Activated CD8-positive, alpha-beta T cell treated with anti-CD3 and anti-CD28 coated beads, Interleukin-2, amount 10 ng/mL, durations not matched to agents 7 days and 5 days (primary cell): ENCODE measurements around the gene RAPGEF1. TPM values are rescaled to one million over a fixed set of nuclear protein-coding genes. Genes with fewer than 3 reads are reported as not detected.
A peak's percentile ranks its signal among the peaks of the same experiment; 100 is the strongest.
"Not testable (repeated sequence)": the region's sequence is repeated elsewhere in the genome, so short reads cannot be mapped to it uniquely, and the experiment has no call there.

Experiments
- ATAC-seq: fragments of 150-1000 bp; cut with Tn5 transposase; one replicate; pipeline ENCODE4 v1.10.0; 2021; ENCODE audit warnings: moderate library complexity
- CTCF ChIA-PET: fragments of 350-600 bp; sonication (Branson Sonifier 250); formaldehyde crosslinking; loops from one replicate; lab custom pipeline; 2021; ENCODE audit warnings: antibody characterized with exemption; lab: Charles Lee
- POLR2A ChIA-PET: fragments of 350-600 bp; sonication (Branson Sonifier 250); formaldehyde crosslinking; loops from one replicate; lab custom pipeline; 2021; ENCODE audit warnings: antibody characterized with exemption; lab: Charles Lee
- DNase-seq: peaks from one replicate; pipeline ENCODE4 v3.0.0-alpha.2; 2020
- H3K27ac Mint-ChIP-seq: one replicate; pipeline ENCODE4 v1.8.0; 2021; ENCODE audit warnings: mild to moderate bottlenecking, mixed read lengths
- H3K27me3 Mint-ChIP-seq: one replicate; pipeline ENCODE4 v1.8.0; 2021; ENCODE audit warnings: low read depth, mixed read lengths
- H3K36me3 Mint-ChIP-seq: one replicate; pipeline ENCODE4 v1.8.0; 2021; ENCODE audit warnings: low read depth, mixed read lengths
- H3K4me1 Mint-ChIP-seq: one replicate; pipeline ENCODE4 v1.8.0; 2021; ENCODE audit warnings: low read depth, mixed read lengths
- H3K4me3 Mint-ChIP-seq: one replicate; pipeline ENCODE4 v1.8.0; 2021; ENCODE audit warnings: mild to moderate bottlenecking, mixed read lengths
- H3K9me3 Mint-ChIP-seq: one replicate; pipeline ENCODE4 v1.8.0; 2022; ENCODE audit warnings: mixed read lengths; ENCODE audit not compliant: insufficient read depth
- total RNA-seq, 2 experiments: library from RNA; stranded (reverse); gene quantifications; one replicate each; pipeline ENCODE4 v1.2.3, GENCODE V29; 2021

Gene RAPGEF1
- total RNA-seq, 2 experiments from 2014 or later = 128 TPM

DNA sequence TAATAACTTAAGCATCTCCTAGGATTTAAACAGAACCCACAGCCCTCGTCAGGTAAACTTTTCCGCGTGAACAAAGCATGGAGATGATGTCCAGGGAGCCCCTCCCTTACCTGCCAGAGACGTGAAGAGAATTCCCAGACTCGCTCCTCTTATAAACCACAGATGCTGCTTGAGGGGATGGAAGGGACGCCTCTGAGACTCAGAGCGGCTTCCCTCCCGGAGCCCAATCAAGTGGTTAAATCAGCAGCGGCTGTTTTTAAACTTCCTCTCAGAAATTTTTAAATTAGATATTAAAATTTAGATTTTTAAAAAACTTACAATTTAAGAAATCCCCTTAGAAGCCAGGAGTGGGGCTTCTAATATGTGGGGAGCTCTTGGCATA is 71.8 kb downstream of the RAPGEF1 start:
- DNase-seq (no peak), ATAC-seq (peak; percentile 6)
- Mint-ChIP-seq H3K9me3 (no peaks in the 10 kb centered on the region), H3K27me3 (no peaks in the 10 kb centered on the region), H3K36me3 (peaks cover 27% of the 10 kb centered on the region), H3K4me3 (peak overlapping the region; percentile 56), H3K4me1 (peaks cover 76% of the 10 kb centered on the region), H3K27ac (peak overlapping the region; percentile 97)
- POLR2A ChIA-PET = interaction anchor here (0.6 to 3.7 kb wide), 13 partner anchors 9 to 543 kb away, joined by 3 to 37 read pairs (median 4); partner anchors contain the start of gene MED27
- CTCF ChIA-PET = interaction anchor here (0.6 to 5.5 kb wide), 11 partner anchors 10 to 82 kb away, joined by 3 to 37 read pairs (median 5); partner anchors contain the start of gene RAPGEF1

DNA sequence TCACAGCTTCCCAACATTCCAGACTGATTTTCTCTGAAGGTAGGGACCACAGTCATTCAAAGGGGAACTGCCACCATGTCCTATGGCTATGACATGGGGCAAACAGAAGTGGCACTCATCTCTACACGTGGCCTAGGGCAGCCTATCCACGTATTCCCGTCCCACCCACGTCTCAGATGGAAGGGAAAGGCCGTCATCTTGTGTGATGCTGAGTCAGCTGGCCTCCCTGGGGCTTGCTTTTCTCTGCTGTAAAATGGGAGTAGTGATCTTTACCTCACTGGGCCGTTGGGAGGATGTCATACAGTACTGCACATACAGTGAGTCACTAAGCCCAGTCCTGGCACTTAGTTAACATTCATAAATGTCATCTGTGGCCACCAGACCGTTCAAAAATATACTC is 72.3 kb downstream of the RAPGEF1 start:
- H3K4me3 Mint-ChIP-seq = peak overlapping the region; percentile 56

GRCh38 chr9:131666774-131667173 is 73.1 kb downstream of the RAPGEF1 start:
- peaks cover 29% of the 10 kb centered on the region for H3K36me3 Mint-ChIP-seq
- CTCF ChIA-PET = interaction anchor here (1.3 to 5.5 kb wide), 5 partner anchors 11 to 75 kb away, joined by 3 to 37 read pairs (median 5); no protein-coding TSS in a partner anchor
- POLR2A ChIA-PET = interaction anchor here (0.9 to 1.0 kb wide), 3 partner anchors 44 to 76 kb away, joined by 3 to 5 read pairs (median 3); no protein-coding TSS in a partner anchor
- ATAC-seq = no peak
- H3K4me1 Mint-ChIP-seq = peaks cover 73% of the 10 kb centered on the region
- no peak overlapping the region for H3K4me3 Mint-ChIP-seq
- no peaks in the 10 kb centered on the region for H3K9me3 Mint-ChIP-seq
- no peaks in the 10 kb centered on the region for H3K27me3 Mint-ChIP-seq
- H3K27ac Mint-ChIP-seq = peak overlapping the region; percentile 71
- DNase-seq = no peak

More for the DNA sequence above, 72.3 kb downstream of the RAPGEF1 start:
- Mint-ChIP-seq H3K36me3 (peaks cover 27% of the 10 kb centered on the region), H3K27ac (peak overlapping the region; percentile 92), H3K4me1 (peaks cover 76% of the 10 kb centered on the region), H3K27me3 (no peaks in the 10 kb centered on the region), H3K9me3 (no peaks in the 10 kb centered on the region)
- CTCF ChIA-PET = interaction anchor here (1.1 to 5.5 kb wide), 8 partner anchors 11 to 82 kb away, joined by 3 to 37 read pairs (median 8); no protein-coding TSS in a partner anchor
- ATAC-seq (peak; percentile 37), DNase-seq (peak; percentile 63)
- POLR2A ChIA-PET = interaction anchor here (1.0 to 3.7 kb wide), 7 partner anchors 9 to 68 kb away, joined by 3 to 37 read pairs (median 5); no protein-coding TSS in a partner anchor

DNA sequence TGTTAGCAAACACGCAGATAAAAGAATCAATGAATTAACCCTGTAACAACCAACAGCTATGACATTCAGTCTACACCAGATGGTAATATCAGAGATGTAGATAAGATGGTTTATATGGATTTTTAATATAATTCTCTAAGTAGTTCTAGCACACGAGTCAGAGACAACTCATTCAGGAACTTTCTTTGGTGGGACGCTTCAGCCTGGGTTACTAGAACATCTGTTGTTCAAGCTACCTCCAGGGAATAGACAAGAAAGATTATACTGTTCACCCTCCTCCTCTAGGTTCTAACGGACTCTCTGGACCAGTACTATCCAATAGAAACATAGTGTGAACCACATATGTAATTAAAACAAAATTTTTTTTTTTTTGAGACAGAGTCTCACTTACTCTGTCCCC is 73.8 kb downstream of the RAPGEF1 start:
- no peak overlapping the region for H3K4me3 Mint-ChIP-seq
- no peaks in the 10 kb centered on the region for H3K9me3 Mint-ChIP-seq
- ChIA-PET POLR2A (interaction anchor here (0.9 to 1.1 kb wide), 3 partner anchors 12 to 77 kb away, joined by 3 read pairs; no protein-coding TSS in a partner anchor), CTCF (interaction anchor here (1.3 to 5.5 kb wide), 4 partner anchors 12 to 74 kb away, joined by 3 to 37 read pairs (median 4); no protein-coding TSS in a partner anchor)
- H3K27me3 Mint-ChIP-seq = no peaks in the 10 kb centered on the region
- ATAC-seq (no peak), DNase-seq (no peak)
- peaks cover 24% of the 10 kb centered on the region for H3K36me3 Mint-ChIP-seq
- no peak overlapping the region for H3K27ac Mint-ChIP-seq
- peaks cover 71% of the 10 kb centered on the region for H3K4me1 Mint-ChIP-seq

DNA sequence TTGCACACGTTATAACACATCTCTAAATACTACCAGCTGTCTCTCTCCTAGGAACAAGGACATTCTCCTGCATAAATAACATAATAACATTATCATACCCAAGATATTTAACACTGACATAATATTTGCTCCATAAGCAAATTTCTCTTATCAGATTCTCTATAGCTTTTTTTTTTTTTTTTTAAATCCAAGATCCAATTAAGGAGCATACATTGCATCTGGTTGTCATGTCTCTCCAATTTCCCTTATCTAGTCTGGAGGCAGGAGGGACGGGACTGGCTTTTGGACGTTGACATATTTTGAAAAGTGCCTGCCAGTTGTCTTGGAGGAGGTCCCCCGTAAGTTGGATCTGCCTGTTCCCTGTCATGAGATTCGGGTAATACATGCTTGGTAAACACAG is 76.6 kb downstream of the RAPGEF1 start:
- peaks cover 66% of the 10 kb centered on the region for H3K4me1 Mint-ChIP-seq
- ATAC-seq (no peak), DNase-seq (no peak)
- POLR2A ChIA-PET = interaction anchor here (0.6 kb wide), 1 partner anchor 47 kb away, joined by 4 read pairs; no protein-coding TSS in a partner anchor
- no peaks in the 10 kb centered on the region for H3K27me3 Mint-ChIP-seq
- no peak overlapping the region for H3K27ac Mint-ChIP-seq
- CTCF ChIA-PET = interaction anchor here (1.6 to 1.7 kb wide), 2 partner anchors 20 to 70 kb away, joined by 4 read pairs; no protein-coding TSS in a partner anchor
- H3K9me3 Mint-ChIP-seq = no peaks in the 10 kb centered on the region
- H3K36me3 Mint-ChIP-seq = peaks cover 28% of the 10 kb centered on the region
- H3K4me3 Mint-ChIP-seq = no peak overlapping the region

- peaks cover 30% of the 10 kb centered on the region for H3K36me3 Mint-ChIP-seq
- DNase-seq, H3K27me3 Mint-ChIP-seq, H3K4me3 Mint-ChIP-seq, H3K9me3 Mint-ChIP-seq, ATAC-seq: not testable (repeated sequence)
- H3K27ac Mint-ChIP-seq = peak overlapping the region; percentile 75
- H3K4me1 Mint-ChIP-seq = peaks cover 66% of the 10 kb centered on the region
- POLR2A ChIA-PET = interaction anchor here (0.6 kb wide), 1 partner anchor 630 kb away, joined by 4 read pairs; no protein-coding TSS in a partner anchor
- CTCF ChIA-PET = interaction anchor here (1.7 kb wide), 1 partner anchor 19 kb away, joined by 4 read pairs; no protein-coding TSS in a partner anchor
Measured at GRCh38 chr9:131662289-131662621, 77.6 kb downstream of the RAPGEF1 start.

DNA sequence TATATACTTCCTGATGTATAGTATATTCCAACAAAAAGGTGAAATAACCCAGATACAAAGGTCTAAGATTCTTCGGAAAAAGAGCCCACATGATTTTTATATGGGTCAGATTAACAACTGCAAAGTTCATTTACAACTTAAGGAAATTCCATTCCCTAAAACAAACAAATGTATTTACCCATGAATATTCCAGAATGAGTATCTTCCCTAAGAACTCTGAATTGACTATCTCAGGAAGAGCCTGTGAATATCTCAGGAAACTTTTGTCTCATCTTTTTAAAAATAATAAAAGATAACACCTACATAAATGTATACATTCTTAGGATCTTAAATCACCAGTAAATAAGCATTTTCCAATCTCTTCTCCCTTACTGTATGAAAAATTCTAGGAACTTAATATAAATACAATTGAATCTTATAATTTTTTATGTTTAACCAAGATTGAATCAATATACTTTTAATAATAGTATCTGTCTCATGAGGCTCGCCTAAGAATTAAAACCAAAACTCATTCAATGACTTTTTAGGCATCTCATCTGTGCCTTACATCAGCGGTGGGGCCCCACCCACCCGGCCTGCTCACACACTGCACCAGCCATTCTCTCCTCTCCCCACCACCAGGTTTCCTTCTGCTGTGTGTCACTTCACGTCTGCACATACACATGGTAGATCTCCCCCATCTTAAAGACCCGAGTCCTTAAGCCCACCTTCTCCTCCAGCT is 78.1 kb downstream of the RAPGEF1 start:
- Mint-ChIP-seq H3K27ac (peak overlapping the region; percentile 75), H3K4me1 (peaks cover 66% of the 10 kb centered on the region), H3K36me3 (peaks cover 32% of the 10 kb centered on the region), H3K9me3 (no peaks in the 10 kb centered on the region), H3K4me3 (no peak overlapping the region), H3K27me3 (no peaks in the 10 kb centered on the region)
- ATAC-seq = peak; percentile 77
- POLR2A ChIA-PET = interaction anchor here (0.6 to 0.8 kb wide), 2 partner anchors 10 to 631 kb away, joined by 4 read pairs; no protein-coding TSS in a partner anchor
- DNase-seq = peak; percentile 71
- CTCF ChIA-PET = interaction anchor here (1.1 to 1.7 kb wide), 2 partner anchors 18 to 79 kb away, joined by 4 read pairs; partner anchors contain the start of gene RAPGEF1

GRCh38 chr9:131660466-131661405 is 79.1 kb downstream of the RAPGEF1 start:
- H3K4me1 Mint-ChIP-seq = peaks cover 73% of the 10 kb centered on the region
- no peaks in the 10 kb centered on the region for H3K27me3 Mint-ChIP-seq

GRCh38 chr9:131658377-131659129 is 81.3 kb downstream of the RAPGEF1 start:
- DNase-seq = no peak
- ChIA-PET CTCF (interaction anchor here (1.7 kb wide), 1 partner anchor 82 kb away, joined by 7 read pairs; the partner anchor contains the start of gene RAPGEF1), POLR2A (interaction anchor here (1.0 to 2.3 kb wide), 4 partner anchors 10 to 30 kb away, joined by 3 to 11 read pairs (median 6); no protein-coding TSS in a partner anchor)
- H3K27me3 Mint-ChIP-seq = no peaks in the 10 kb centered on the region
- H3K36me3 Mint-ChIP-seq = peaks cover 22% of the 10 kb centered on the region
- no peak overlapping the region for H3K4me3 Mint-ChIP-seq
- no peaks in the 10 kb centered on the region for H3K9me3 Mint-ChIP-seq
- peak overlapping the region; percentile 76 for H3K27ac Mint-ChIP-seq
- peaks cover 74% of the 10 kb centered on the region for H3K4me1 Mint-ChIP-seq
- ATAC-seq = no peak

More at GRCh38 chr9:131660466-131661405, 79.1 kb downstream of the RAPGEF1 start:
- POLR2A ChIA-PET = interaction anchor here (0.8 kb wide), 1 partner anchor 11 kb away, joined by 4 read pairs; no protein-coding TSS in a partner anchor
- ATAC-seq (no peak), DNase-seq (no peak)
- H3K4me3 Mint-ChIP-seq = no peak overlapping the region
- peak overlapping the region; percentile 35 for H3K27ac Mint-ChIP-seq
- no peaks in the 10 kb centered on the region for H3K9me3 Mint-ChIP-seq
- CTCF ChIA-PET = interaction anchor here (1.1 kb wide), 1 partner anchor 80 kb away, joined by 4 read pairs; the partner anchor contains the start of gene RAPGEF1
- peaks cover 36% of the 10 kb centered on the region for H3K36me3 Mint-ChIP-seq

DNA sequence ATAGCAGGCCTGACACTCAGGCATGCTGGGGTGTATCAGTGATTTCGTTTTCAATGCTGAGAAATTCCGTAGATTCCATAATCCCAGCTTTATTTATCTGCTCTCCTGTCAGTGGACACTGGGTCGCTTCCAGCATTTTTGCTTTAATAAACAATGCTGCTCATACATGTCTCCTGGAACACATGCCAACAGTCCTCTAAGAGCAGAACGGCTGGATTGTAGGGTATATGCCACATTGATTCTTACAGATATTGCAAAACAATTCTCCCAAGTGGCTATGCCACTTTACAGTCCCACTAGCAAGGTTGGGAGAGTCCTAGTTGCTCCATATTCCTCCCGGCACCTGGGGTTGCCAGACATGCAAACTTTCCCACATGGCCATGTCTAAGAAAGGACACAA is 81.9 kb downstream of the RAPGEF1 start:
- CTCF ChIA-PET = no interaction called here
- Mint-ChIP-seq H3K27me3 (no peaks in the 10 kb centered on the region), H3K27ac (peak overlapping the region; percentile 76), H3K4me3 (no peak overlapping the region), H3K4me1 (peaks cover 70% of the 10 kb centered on the region), H3K9me3 (no peaks in the 10 kb centered on the region), H3K36me3 (peaks cover 19% of the 10 kb centered on the region)
- no peak for DNase-seq
- POLR2A ChIA-PET = interaction anchor here (1.9 to 2.3 kb wide), 3 partner anchors 11 to 20 kb away, joined by 4 to 11 read pairs (median 9); no protein-coding TSS in a partner anchor
- no peak for ATAC-seq
